Suprapubic skin (tissue), 4 donors: ENCODE measurements around the gene RASGEF1C. TPM values are rescaled to one million over a fixed set of nuclear protein-coding genes. Genes with fewer than 3 reads are reported as not detected.

Source experiments
- DNase-seq, 2 donors: peaks; one replicate each; pipeline ENCODE4 v3.0.0-alpha.2; 2019; ENCODE audit warnings: low spot score in 2 of 2
- H3K27ac ChIP-seq: fragments of 200-600 bp; sonication (generic); one replicate; pipeline ENCODE4 v1.5.1; 2019
- H3K27me3 ChIP-seq: fragments of 200-600 bp; sonication (generic); one replicate; pipeline ENCODE4 v1.5.1; 2019
- H3K36me3 ChIP-seq: fragments of 200-600 bp; sonication (generic); one replicate; pipeline ENCODE4 v1.5.1; 2019
- H3K4me1 ChIP-seq: fragments of 200-600 bp; sonication (generic); one replicate; pipeline ENCODE4 v1.5.1; 2019
- H3K4me3 ChIP-seq: fragments of 200-600 bp; sonication (generic); one replicate; pipeline ENCODE4 v1.5.1; 2019; ENCODE audit warnings: mild to moderate bottlenecking
- H3K9me3 ChIP-seq: fragments of 200-600 bp; sonication (generic); one replicate; pipeline ENCODE4 v1.5.1; 2019
- CTCF ChIP-seq, 2 donors: fragments of 200-600 bp in 1 of 2; fragments of 450-650 bp in 1 of 2; sonication (generic) in 1 of 2; IDR thresholded peaks; one replicate each; pipeline ENCODE4 v1.5.1; 2016 to 2019; ENCODE audit warnings: antibody characterized with exemption in 2 of 2, mild to moderate bottlenecking in 1 of 2, moderate library complexity in 1 of 2
- EP300 ChIP-seq: sonication (generic); formaldehyde crosslinking; IDR thresholded peaks from one replicate; pipeline ENCODE4 v1.6.1; 2017; ENCODE audit warnings: antibody characterized with exemption
- POLR2A ChIP-seq, 2 donors: fragments of 450-650 bp; IDR thresholded peaks; one replicate each; pipeline ENCODE4 v1.6.1; 2017; ENCODE audit warnings: antibody characterized with exemption in 2 of 2, mild to moderate bottlenecking in 2 of 2, moderate library complexity in 2 of 2
- POLR2AphosphoS5 ChIP-seq, 3 donors: sonication (generic); formaldehyde crosslinking; IDR thresholded peaks; one replicate each; pipeline ENCODE4 v1.6.1; 2017; ENCODE audit warnings: antibody characterized with exemption in 3 of 3
- WGBS: methylation state at CpG from one replicate; pipeline ENCODE4 v1.1.5; 2018; 5-methylcytosine and 5-hydroxymethylcytosine counted together
- total RNA-seq, 4 donors: library from RNA; depleted of rRNA; stranded (reverse); fragments of >200 nt; gene quantifications; one replicate each; pipeline ENCODE4 v1.1.0, GENCODE V29; 2016

Gene RASGEF1C
- total RNA-seq, 4 donors from 2014 or later, result 0.64 to 0.89 (median 0.81) TPM

DNA sequence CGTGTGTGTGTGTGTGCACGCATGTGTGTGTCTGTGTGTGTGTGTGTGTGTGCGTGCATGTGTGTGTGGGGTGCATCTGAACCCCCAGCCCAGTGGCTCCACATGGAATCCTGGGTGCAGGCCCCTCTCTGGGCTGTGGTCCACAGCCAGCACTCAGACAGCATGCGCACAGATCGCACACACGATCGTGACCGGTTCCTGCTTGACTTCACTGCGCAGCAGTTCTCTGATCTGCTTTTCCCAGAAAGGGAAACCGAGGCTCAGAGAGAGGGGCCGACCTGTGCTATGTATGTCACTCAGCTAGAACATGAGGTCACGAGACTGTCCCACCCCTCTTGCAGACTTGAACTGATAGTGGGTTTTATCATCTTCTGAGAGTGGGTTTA is 34.4 kb downstream of the RASGEF1C start:
- TF ChIP-seq EP300 (no peak), CTCF (IDR thresholded peaks at IDR 0.05) (no peak), POLR2A (IDR thresholded peaks at IDR 0.05) (no peak), POLR2AphosphoS5 (IDR thresholded peaks at IDR 0.05) (no peak)
- H3K4me1 ChIP-seq, result peaks cover 15% of the 10 kb centered on the region
- no peak overlapping the region for H3K4me3 ChIP-seq
- H3K9me3 ChIP-seq, result no peaks in the 10 kb centered on the region
- H3K27me3 ChIP-seq, result peaks cover 29% of the 10 kb centered on the region
- DNase-seq, result no peak
- 76% methylated on average over 3 of the region's 12 CpGs for WGBS
- H3K36me3 ChIP-seq, result no peaks in the 10 kb centered on the region
- H3K27ac ChIP-seq, result no peak overlapping the region

DNA sequence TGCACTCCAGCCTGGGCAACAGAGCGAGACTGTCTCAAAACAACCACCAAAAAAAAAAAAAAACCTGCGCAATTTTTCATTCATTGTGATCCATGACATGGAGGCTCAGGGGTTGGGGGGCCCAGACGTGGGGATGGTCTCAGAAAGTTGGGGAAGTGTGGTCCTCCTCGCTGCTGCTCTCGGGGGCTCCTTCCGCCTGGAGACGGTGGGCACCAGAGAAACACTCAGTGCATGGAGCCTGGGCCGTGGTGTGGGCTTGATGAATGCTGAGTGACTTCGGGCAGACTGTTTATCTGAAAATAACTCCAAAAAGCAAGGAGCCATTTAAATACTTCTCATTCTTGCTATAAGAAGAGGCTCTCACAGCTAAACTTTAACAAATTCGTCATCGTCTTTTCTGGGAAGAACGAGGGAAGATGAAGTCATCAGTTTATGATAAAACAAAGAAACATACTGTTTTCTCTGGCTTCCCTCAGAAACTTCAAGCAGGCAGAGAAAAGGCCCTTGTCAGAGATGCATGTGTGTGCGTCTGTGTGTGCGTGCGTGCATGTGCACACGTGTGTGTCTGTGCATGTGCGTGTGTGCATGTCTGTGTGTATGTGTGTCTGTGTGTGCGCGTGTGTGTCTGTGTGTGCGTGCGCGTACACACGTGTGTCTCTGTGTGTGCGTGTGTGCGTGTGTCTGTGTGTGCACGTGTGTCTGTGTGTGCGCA is 35.0 kb downstream of the RASGEF1C start:
- TF ChIP-seq POLR2AphosphoS5 (IDR thresholded peaks at IDR 0.05), result no peak
- TF ChIP-seq POLR2A (IDR thresholded peaks at IDR 0.05), result no peak
- no peak for TF ChIP-seq EP300
- 78% methylated on average over 17 of the region's 27 CpGs for WGBS
- Histone ChIP-seq H3K4me1 (peaks cover 15% of the 10 kb centered on the region), H3K4me3 (no peak overlapping the region), H3K36me3 (no peaks in the 10 kb centered on the region), H3K27ac (no peak overlapping the region), H3K9me3 (no peaks in the 10 kb centered on the region), H3K27me3 (peaks cover 28% of the 10 kb centered on the region)
- DNase-seq, result peak in 1 of 2 donors; percentile 66

DNA sequence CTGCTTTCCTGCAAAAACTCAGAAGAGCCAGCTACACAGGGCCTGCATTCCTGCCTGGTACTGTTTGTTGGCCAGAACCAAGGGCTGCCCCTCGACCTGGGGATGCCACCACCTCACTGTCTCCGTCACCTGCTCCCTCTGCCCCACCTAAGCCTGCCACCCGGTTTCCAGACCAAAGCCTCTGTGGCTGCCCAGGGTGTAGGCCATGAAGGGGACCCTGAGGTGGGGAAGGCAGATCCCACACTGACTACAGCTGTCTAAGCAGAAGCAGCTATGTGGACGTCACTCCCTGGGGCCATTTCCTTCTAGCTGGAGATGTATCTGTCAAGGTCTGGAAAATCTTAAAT is 35.8 kb downstream of the RASGEF1C start:
- WGBS, result 88% methylated on average over 4 of the region's 4 CpGs
- TF ChIP-seq POLR2A (IDR thresholded peaks at IDR 0.05), result no peak
- no peak for TF ChIP-seq CTCF (IDR thresholded peaks at IDR 0.05)
- TF ChIP-seq EP300, result no peak
- no peak for TF ChIP-seq POLR2AphosphoS5 (IDR thresholded peaks at IDR 0.05)
- peaks cover 15% of the 10 kb centered on the region for H3K4me1 ChIP-seq

GRCh38 chr5:180172447-180173197 is 36.4 kb downstream of the RASGEF1C start:
- Histone ChIP-seq H3K27me3 (peaks cover 24% of the 10 kb centered on the region), H3K36me3 (no peaks in the 10 kb centered on the region), H3K4me3 (no peak overlapping the region), H3K9me3 (no peaks in the 10 kb centered on the region), H3K4me1 (peaks cover 15% of the 10 kb centered on the region), H3K27ac (peak overlapping the region; percentile 51)
- TF ChIP-seq POLR2A (IDR thresholded peaks at IDR 0.05) (no peak), CTCF (IDR thresholded peaks at IDR 0.05) (no peak), EP300 (no peak)
- 59% methylated on average over 9 of the region's 11 CpGs for WGBS
- DNase-seq, result no peak

More for the DNA sequence above, 35.8 kb downstream of the RASGEF1C start:
- Histone ChIP-seq H3K9me3 (no peaks in the 10 kb centered on the region), H3K36me3 (no peaks in the 10 kb centered on the region), H3K27me3 (peaks cover 24% of the 10 kb centered on the region), H3K27ac (peak overlapping the region; percentile 51), H3K4me3 (no peak overlapping the region)
- no peak for DNase-seq

- Histone ChIP-seq H3K4me1 (peaks cover 15% of the 10 kb centered on the region), H3K27me3 (peaks cover 24% of the 10 kb centered on the region), H3K27ac (peak overlapping the region; percentile 51), H3K9me3 (no peaks in the 10 kb centered on the region), H3K4me3 (no peak overlapping the region), H3K36me3 (no peaks in the 10 kb centered on the region)
- 90% methylated on average over 11 of the region's 14 CpGs for WGBS
- no peak for TF ChIP-seq POLR2A (IDR thresholded peaks at IDR 0.05)
- no peak for TF ChIP-seq POLR2AphosphoS5 (IDR thresholded peaks at IDR 0.05)
- DNase-seq, result no peak
Measured at GRCh38 chr5:180171568-180172094, 37.4 kb downstream of the RASGEF1C start.
